IMR-90 (cell line): ENCODE results near the gene PTPN4. TPM values are rescaled to one million over a fixed set of nuclear protein-coding genes. Genes with fewer than 3 reads are reported as not detected.
A peak's percentile ranks its signal among the peaks of the same experiment; 100 is the strongest.

Experiments
- ATAC-seq: fragments of 200-7000 bp; cut with Tn5 transposase; 2 replicates; pipeline ENCODE4 v1.9.1; 2020; ENCODE audit warnings: low read depth, mild to moderate bottlenecking, moderate library complexity
- BruUV-seq: library from RNA; stranded (reverse); fragments of 400-500 nt; replicated peaks from 2 replicates; lab custom pipeline; 2021; lab: Mats Ljungman, UMichigan
- CTCF ChIA-PET: fragments of 300-600 bp; formaldehyde crosslinking; extraction: SDS; loops from one replicate; lab custom pipeline; 2021; ENCODE audit warnings: antibody characterized with exemption; lab: Yijun Ruan, JAX
- POLR2A ChIA-PET: fragments of 300-600 bp; sonication (Branson Sonifier 250); formaldehyde crosslinking; loops from one replicate; lab custom pipeline; 2022; ENCODE audit warnings: antibody characterized with exemption; ENCODE audit not compliant: unreplicated experiment; lab: Charles Lee
- DNase-seq: peaks from one replicate; pipeline ENCODE4 v3.0.0; 2013
- H2AFZ ChIP-seq: replicated peaks from 2 replicates; pipeline ENCODE3; 2013; ENCODE audit warnings: low read length, mild to moderate bottlenecking; ENCODE audit not compliant: poor library complexity
- H2AK5ac ChIP-seq: 2 replicates; pipeline ENCODE4 v1.6.1; 2013; ENCODE audit warnings: low read depth, low read length, inconsistent platforms
- H2AK9ac ChIP-seq: replicated peaks from 2 replicates; pipeline ENCODE3; 2013; ENCODE audit warnings: mild to moderate bottlenecking, low read depth, low read length, moderate library complexity; ENCODE audit not compliant: poor library complexity
- H2BK120ac ChIP-seq: 2 replicates; pipeline ENCODE4 v1.6.1; 2013; ENCODE audit warnings: low read depth, low read length, inconsistent platforms
- H2BK15ac ChIP-seq: 3 replicates; pipeline ENCODE4 v1.6.1; 2013; ENCODE audit warnings: low read depth, low read length, inconsistent platforms
- H2BK20ac ChIP-seq: 2 replicates; pipeline ENCODE4 v1.6.1; 2013; ENCODE audit warnings: low read depth, mild to moderate bottlenecking, inconsistent platforms, low read length, moderate library complexity
- H2BK5ac ChIP-seq: 2 replicates; pipeline ENCODE4 v1.6.1; 2013; ENCODE audit warnings: mild to moderate bottlenecking, low read depth, low read length, inconsistent platforms; ENCODE audit not compliant: poor library complexity, severe bottlenecking
- H3K14ac ChIP-seq: replicated peaks from 2 replicates; pipeline ENCODE4 v1.6.1; 2013; ENCODE audit warnings: low read depth, low read length, inconsistent platforms
- H3K18ac ChIP-seq: 2 replicates; pipeline ENCODE4 v1.6.1; 2013; ENCODE audit warnings: low read depth, low read length, control low read depth
- H3K23ac ChIP-seq: 2 replicates; pipeline ENCODE4 v1.6.1; 2013; ENCODE audit warnings: low read depth, low read length, inconsistent platforms
- H3K27ac ChIP-seq: 2 replicates; pipeline ENCODE4 v1.5.1; 2013; ENCODE audit warnings: mild to moderate bottlenecking, control low read depth, low read length; ENCODE audit not compliant: insufficient read depth
- H3K27me3 ChIP-seq: 2 replicates; pipeline ENCODE4 v1.6.1; 2013; ENCODE audit warnings: low read length; ENCODE audit not compliant: control insufficient read depth, insufficient read depth
- H3K36me3 ChIP-seq: 2 replicates; pipeline ENCODE4 v1.6.1; 2013; ENCODE audit warnings: low read length, mixed read lengths; ENCODE audit not compliant: control insufficient read depth, insufficient read depth
- H3K4ac ChIP-seq: 2 replicates; pipeline ENCODE4 v1.6.1; 2013; ENCODE audit warnings: low read depth, low read length, inconsistent platforms
- H3K4me1 ChIP-seq: 2 replicates; pipeline ENCODE4 v1.6.1; 2013; ENCODE audit warnings: low read length, mixed read lengths; ENCODE audit not compliant: control insufficient read depth, insufficient read depth
- H3K4me2 ChIP-seq: 2 replicates; pipeline ENCODE4 v1.6.1; 2013; ENCODE audit warnings: low read depth, mild to moderate bottlenecking, control low read depth, low read length, moderate library complexity
- H3K4me3 ChIP-seq: 2 replicates; pipeline ENCODE4 v1.5.1; 2013; ENCODE audit warnings: low read depth, mild to moderate bottlenecking, control low read depth, low read length, moderate library complexity; ENCODE audit not compliant: insufficient read depth
- H3K56ac ChIP-seq: 2 replicates; pipeline ENCODE4 v1.6.1; 2013; ENCODE audit warnings: low read length, inconsistent platforms; ENCODE audit not compliant: insufficient read depth; ENCODE audit errors: extremely low read depth
- H3K79me1 ChIP-seq, 2 experiments: 2 replicates each; pipeline ENCODE4 v1.6.1; 2013; ENCODE audit warnings: low read length in 2 of 2, inconsistent platforms in 1 of 2, low read depth in 1 of 2
- H3K9ac ChIP-seq: 2 replicates; pipeline ENCODE4 v1.6.1; 2013; ENCODE audit warnings: low read depth, low read length, control low read depth
- H3K9me1 ChIP-seq: 2 replicates; pipeline ENCODE4 v1.6.1; 2013; ENCODE audit warnings: low read length, inconsistent platforms; ENCODE audit not compliant: insufficient read depth
- H3K9me3 ChIP-seq: 2 replicates; pipeline ENCODE4 v1.6.1; 2013; ENCODE audit warnings: low read length; ENCODE audit not compliant: control insufficient read depth, insufficient read depth
- H4K20me1 ChIP-seq: 2 replicates; pipeline ENCODE4 v1.6.1; 2013; ENCODE audit warnings: low read length, inconsistent platforms; ENCODE audit not compliant: insufficient read depth
- H4K5ac ChIP-seq: 2 replicates; pipeline ENCODE4 v1.6.1; 2013; ENCODE audit warnings: mild to moderate bottlenecking, low read depth, low read length, control low read depth
- H4K8ac ChIP-seq, 2 experiments: 2 replicates each; pipeline ENCODE4 v1.6.1; 2013; ENCODE audit warnings: low read depth in 2 of 2, low read length in 2 of 2, control low read depth in 1 of 2, inconsistent platforms in 1 of 2
- H4K91ac ChIP-seq: 2 replicates; pipeline ENCODE4 v1.6.1; 2013; ENCODE audit warnings: low read depth, low read length, inconsistent platforms; ENCODE audit not compliant: insufficient read depth
- CEBPB ChIP-seq: IDR thresholded peaks from 2 replicates; pipeline ENCODE4 v1.6.1; 2012; ENCODE audit warnings: low read depth, low read length, improper control_type of control experiment
- CHD1 ChIP-seq: IDR thresholded peaks from 2 replicates; pipeline ENCODE4 v1.6.1; 2012; ENCODE audit warnings: low read depth, low read length, improper control_type of control experiment
- MAZ ChIP-seq: IDR thresholded peaks from 2 replicates; pipeline ENCODE4 v1.6.1; 2012; ENCODE audit warnings: low read depth, mild to moderate bottlenecking, low read length, improper control_type of control experiment, moderate library complexity, borderline replicate concordance
- RCOR1 ChIP-seq: IDR thresholded peaks from 2 replicates; pipeline ENCODE4 v1.6.1; 2012; ENCODE audit warnings: mild to moderate bottlenecking, low read length, improper control_type of control experiment; ENCODE audit not compliant: insufficient replicate concordance
- WGBS, 2 experiments: methylation state at CpG; one replicate each; pipeline versions ENCODE4 v1.1.5 to v1.1.7; 2013; ENCODE audit warnings: missing lambda C conversion rate in 2 of 2; ENCODE audit not compliant: insufficient read length in 1 of 2; ENCODE audit errors: extremely low coverage in 2 of 2; 5-methylcytosine and 5-hydroxymethylcytosine counted together
- dilution Hi-C: fragments of 300-500 bp; cut with HindIII; formaldehyde crosslinking; loops from one replicate; pipeline ENCODE4 v1.14.3; 2018; ENCODE audit warnings: low sequenced_read_pairs; ENCODE audit not compliant: unreplicated experiment
- in situ Hi-C: fragments of 300-500 bp; cut with MboI; formaldehyde crosslinking; loops from 3 replicates; pipeline ENCODE4 v1.14.3; 2019; ENCODE audit warnings: low sequenced_read_pairs, inconsistent platforms, mixed read lengths
- intact Hi-C: fragments of 100-400 bp; cut with micrococcal nuclease; formaldehyde crosslinking; loops from 2 replicates; pipeline ENCODE4 v1.10.0; 2022
- polyA plus RNA-seq, 3 experiments: library from polyadenylated mRNA; depleted of rRNA; stranded (reverse); fragments of >200 nt; gene quantifications; 2 replicates each; pipeline ENCODE4 v1.2.3, GENCODE V29; 2012; ENCODE audit warnings: low replicate concordance in 1 of 3
- total RNA-seq: library from RNA; depleted of rRNA; stranded (reverse); fragments of >200 nt; gene quantifications from 2 replicates; pipeline ENCODE4 v1.2.3, GENCODE V29; 2012
- TF ChIP-seq, protein P1 (sequence below): fragments of 150-350 bp; IDR thresholded peaks from 2 replicates; pipeline ENCODE4 v1.6.1; 2017; ENCODE audit warnings: mild to moderate bottlenecking, antibody characterized with exemption, low read length, low read depth
- TF ChIP-seq, protein P2 (sequence below): fragments of 150-350 bp; IDR thresholded peaks from 2 replicates; pipeline ENCODE4 v1.6.1; 2016; ENCODE audit warnings: low read depth, mild to moderate bottlenecking, low read length, moderate library complexity, borderline replicate concordance

The PTPN4 gene
- total and polyA plus RNA-seq, 2 of the 4 experiments (the other 2 are of a cell fraction), result 2.9 to 19.2 TPM

DNA sequence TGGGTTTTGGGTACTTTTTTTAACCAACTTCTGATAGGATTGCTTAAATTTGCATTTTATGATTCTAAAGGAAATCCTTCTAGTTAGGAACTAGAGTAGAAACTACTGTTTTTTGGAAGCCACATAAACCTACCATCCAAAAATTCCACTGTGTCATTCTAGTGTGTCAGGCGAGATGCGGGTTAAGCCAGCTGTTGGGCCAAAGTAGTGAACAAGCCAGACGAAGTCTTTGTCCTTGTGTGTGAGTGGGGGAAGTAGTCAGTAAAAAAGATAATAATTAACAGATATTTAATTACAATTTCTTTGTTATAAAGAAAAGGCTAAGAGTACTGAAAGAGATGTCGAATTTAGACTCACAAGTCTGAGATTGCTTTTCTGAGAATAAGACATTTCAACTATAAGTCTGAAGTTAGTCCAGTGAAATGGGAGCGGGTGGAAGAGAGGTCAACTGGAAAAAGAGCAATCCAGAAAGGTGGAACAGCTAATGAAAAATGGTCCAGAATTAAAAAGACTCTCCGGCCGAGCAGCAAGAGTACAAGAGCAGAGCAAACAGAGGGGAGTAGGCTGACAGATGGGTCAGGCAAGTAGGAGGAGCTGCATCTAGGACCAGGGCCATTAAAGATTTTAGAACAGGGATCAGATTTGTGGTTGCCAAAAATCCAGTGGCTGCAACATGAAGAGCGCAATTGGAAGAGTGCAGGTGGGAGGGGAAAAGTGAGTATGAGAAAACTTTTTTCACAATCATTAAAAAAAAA is 254.7 kb downstream of the PTPN4 start (continued):
- TF ChIP-seq MAZ, result no peak

DNA sequence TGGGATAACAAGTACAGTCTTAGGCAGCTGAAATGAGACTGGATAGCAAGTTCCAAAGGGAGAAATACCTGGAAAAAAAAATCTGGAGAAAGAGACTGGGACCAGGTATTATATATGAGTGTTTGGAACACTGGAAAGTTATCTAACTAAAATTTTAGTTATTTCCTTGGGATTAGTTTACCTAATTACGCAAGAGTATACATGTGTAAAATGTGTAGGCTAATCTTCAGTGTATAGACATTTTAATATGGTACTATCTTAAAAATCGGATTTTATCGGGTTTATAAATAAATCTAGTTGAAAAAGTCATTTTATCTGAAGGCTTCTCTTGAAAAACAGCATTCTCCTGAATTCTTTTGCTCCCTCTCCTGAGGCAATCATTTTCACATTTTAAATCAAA is 257.1 kb downstream of the PTPN4 start:
- no peak for ATAC-seq
- Histone ChIP-seq H3K4me1 (peaks cover 4% of the 10 kb centered on the region; the same call in 1 of the 2 replicates), H3K36me3 (no peaks in the 10 kb centered on the region), H3K27me3 (no peaks in the 10 kb centered on the region), H4K5ac (no peak overlapping the region), H2BK5ac (no peak overlapping the region), H2AFZ (no peak overlapping the region), H3K23ac (no peak overlapping the region), H3K56ac (no peak overlapping the region), H3K4ac (no peak overlapping the region), H3K4me2 (no peak overlapping the region), H4K91ac (no peak overlapping the region), H4K8ac (no peak overlapping the region), H3K9me1 (no peaks in the 10 kb centered on the region), H3K14ac (no peak overlapping the region), H3K79me1 (peaks cover 11 to 37% of the 10 kb centered on the region in 2 experiments), H3K9ac (no peak overlapping the region), H3K4me3 (no peak overlapping the region), H3K18ac (no peak overlapping the region), H4K20me1 (peaks cover 4% of the 10 kb centered on the region; the same call in 1 of the 2 replicates), H2BK15ac (no peak overlapping the region), H2BK120ac (no peak overlapping the region), H2AK9ac (no peak overlapping the region), H3K27ac (no peak overlapping the region), H2BK20ac (no peak overlapping the region), H2AK5ac (no peak overlapping the region), H3K9me3 (no peaks in the 10 kb centered on the region)
- intact Hi-C loops (no loop called here), dilution Hi-C loops (no loop called here), in situ Hi-C loops (no loop called here)
- CTCF ChIA-PET, result interaction anchor here (0.9 kb wide), 1 partner anchor 159 kb away, joined by 4 read pairs; no protein-coding TSS in a partner anchor
- TF ChIP-seq CEBPB (peak; percentile 73), CHD1 (no peak), RCOR1 (no peak)
- TF ChIP-seq, protein P1, sequence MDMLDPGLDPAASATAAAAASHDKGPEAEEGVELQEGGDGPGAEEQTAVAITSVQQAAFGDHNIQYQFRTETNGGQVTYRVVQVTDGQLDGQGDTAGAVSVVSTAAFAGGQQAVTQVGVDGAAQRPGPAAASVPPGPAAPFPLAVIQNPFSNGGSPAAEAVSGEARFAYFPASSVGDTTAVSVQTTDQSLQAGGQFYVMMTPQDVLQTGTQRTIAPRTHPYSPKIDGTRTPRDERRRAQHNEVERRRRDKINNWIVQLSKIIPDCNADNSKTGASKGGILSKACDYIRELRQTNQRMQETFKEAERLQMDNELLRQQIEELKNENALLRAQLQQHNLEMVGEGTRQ, result no peak
- TF ChIP-seq, protein P2, sequence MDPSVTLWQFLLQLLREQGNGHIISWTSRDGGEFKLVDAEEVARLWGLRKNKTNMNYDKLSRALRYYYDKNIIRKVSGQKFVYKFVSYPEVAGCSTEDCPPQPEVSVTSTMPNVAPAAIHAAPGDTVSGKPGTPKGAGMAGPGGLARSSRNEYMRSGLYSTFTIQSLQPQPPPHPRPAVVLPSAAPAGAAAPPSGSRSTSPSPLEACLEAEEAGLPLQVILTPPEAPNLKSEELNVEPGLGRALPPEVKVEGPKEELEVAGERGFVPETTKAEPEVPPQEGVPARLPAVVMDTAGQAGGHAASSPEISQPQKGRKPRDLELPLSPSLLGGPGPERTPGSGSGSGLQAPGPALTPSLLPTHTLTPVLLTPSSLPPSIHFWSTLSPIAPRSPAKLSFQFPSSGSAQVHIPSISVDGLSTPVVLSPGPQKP, result no peak
- DNase-seq, result no peak
- no TSS peak for BruUV-seq
- POLR2A ChIA-PET, result no interaction called here
- WGBS, 2 experiments, result no CpG with 5 or more reads among the region's 3 CpGs
